Activated CD8-positive, alpha-beta T cell treated with anti-CD3 and anti-CD28 coated beads, Interleukin-2, amount 10 ng/mL, durations not matched to agents 7 days and 5 days (primary cell): Measurements from ENCODE around the gene COX7A2. TPM values are rescaled to one million over a fixed set of nuclear protein-coding genes. Genes with fewer than 3 reads are reported as not detected.
A peak's percentile ranks its signal among the peaks of the same experiment; 100 is the strongest.

ENCODE experiments used
- ATAC-seq: fragments of 150-1000 bp; cut with Tn5 transposase; one replicate; pipeline ENCODE4 v1.10.0; 2021; ENCODE audit warnings: moderate library complexity
- CTCF ChIA-PET: fragments of 350-600 bp; sonication (Branson Sonifier 250); formaldehyde crosslinking; loops from one replicate; lab custom pipeline; 2021; ENCODE audit warnings: antibody characterized with exemption; lab: Charles Lee
- POLR2A ChIA-PET: fragments of 350-600 bp; sonication (Branson Sonifier 250); formaldehyde crosslinking; loops from one replicate; lab custom pipeline; 2021; ENCODE audit warnings: antibody characterized with exemption; lab: Charles Lee
- DNase-seq: peaks from one replicate; pipeline ENCODE4 v3.0.0-alpha.2; 2020
- H3K27ac Mint-ChIP-seq: one replicate; pipeline ENCODE4 v1.8.0; 2021; ENCODE audit warnings: mild to moderate bottlenecking, mixed read lengths
- H3K27me3 Mint-ChIP-seq: one replicate; pipeline ENCODE4 v1.8.0; 2021; ENCODE audit warnings: low read depth, mixed read lengths
- H3K36me3 Mint-ChIP-seq: one replicate; pipeline ENCODE4 v1.8.0; 2021; ENCODE audit warnings: low read depth, mixed read lengths
- H3K4me1 Mint-ChIP-seq: one replicate; pipeline ENCODE4 v1.8.0; 2021; ENCODE audit warnings: low read depth, mixed read lengths
- H3K4me3 Mint-ChIP-seq: one replicate; pipeline ENCODE4 v1.8.0; 2021; ENCODE audit warnings: mild to moderate bottlenecking, mixed read lengths
- H3K9me3 Mint-ChIP-seq: one replicate; pipeline ENCODE4 v1.8.0; 2022; ENCODE audit warnings: mixed read lengths; ENCODE audit not compliant: insufficient read depth
- total RNA-seq, 2 experiments: library from RNA; stranded (reverse); gene quantifications; one replicate each; pipeline ENCODE4 v1.2.3, GENCODE V29; 2021

COX7A2 gene
- total RNA-seq, 2 experiments from 2014 or later = 430 to 441 TPM

- ChIA-PET POLR2A (interaction anchor here (1.6 kb wide), 1 partner anchor 38 kb away, joined by 7 read pairs; the partner anchor contains the start of gene COX7A2), CTCF (interaction anchor here (1.0 to 7.3 kb wide), 4 partner anchors 11 to 1468 kb away, joined by 3 to 75 read pairs (median 4); no protein-coding TSS in a partner anchor)
- peaks cover 53% of the 10 kb centered on the region for H3K4me1 Mint-ChIP-seq
- no peaks in the 10 kb centered on the region for H3K9me3 Mint-ChIP-seq
- H3K36me3 Mint-ChIP-seq = no peaks in the 10 kb centered on the region
- H3K27me3 Mint-ChIP-seq = peaks cover 84% of the 10 kb centered on the region
- ATAC-seq (peak; percentile 27), DNase-seq (no peak)
- peak within 1 kb of the TSS; percentile 35 for H3K4me3 Mint-ChIP-seq
- H3K27ac Mint-ChIP-seq = no peak within 1 kb of the TSS
Observed at GRCh38 chr6:75205776-75206575, 37.6 kb downstream of the COX7A2 start, which contains the start of gene COL12A1. COL12A1 (minus strand) TSS chr6:75206053; CDS start chr6:75202792, 3,261 bp downstream.

GRCh38 chr6:75204959-75205775 lies 38.4 kb downstream of the COX7A2 start:
- Mint-ChIP-seq H3K4me3 (peak overlapping the region; percentile 35), H3K36me3 (no peaks in the 10 kb centered on the region), H3K9me3 (no peaks in the 10 kb centered on the region), H3K27ac (no peak overlapping the region), H3K27me3 (peaks cover 84% of the 10 kb centered on the region), H3K4me1 (peaks cover 53% of the 10 kb centered on the region)
- ATAC-seq (no peak), DNase-seq (peak; percentile 35)
- CTCF ChIA-PET = interaction anchor here (1.0 to 7.3 kb wide), 6 partner anchors 12 to 1467 kb away, joined by 3 to 75 read pairs (median 4); no protein-coding TSS in a partner anchor
- POLR2A ChIA-PET = interaction anchor here (1.6 kb wide), 1 partner anchor 38 kb away, joined by 7 read pairs; the partner anchor contains the start of gene COX7A2

GRCh38 chr6:75204217-75204958 lies 39.2 kb downstream of the COX7A2 start:
- Mint-ChIP-seq H3K4me1 (peaks cover 53% of the 10 kb centered on the region), H3K36me3 (no peaks in the 10 kb centered on the region), H3K4me3 (peak overlapping the region; percentile 16), H3K27me3 (peaks cover 86% of the 10 kb centered on the region), H3K9me3 (no peaks in the 10 kb centered on the region), H3K27ac (no peak overlapping the region)
- peak; percentile 57 for DNase-seq
- ChIA-PET POLR2A (no interaction called here), CTCF (interaction anchor here (0.8 to 1.7 kb wide), 10 partner anchors 7 to 1465 kb away, joined by 3 to 12 read pairs (median 4); no protein-coding TSS in a partner anchor)
- no peak for ATAC-seq

- ATAC-seq = no peak
- POLR2A ChIA-PET = no interaction called here
- H3K4me3 Mint-ChIP-seq = no peak overlapping the region
- H3K27ac Mint-ChIP-seq = no peak overlapping the region
- no peaks in the 10 kb centered on the region for H3K9me3 Mint-ChIP-seq
- DNase-seq = no peak
- no peaks in the 10 kb centered on the region for H3K36me3 Mint-ChIP-seq
- peaks cover 83% of the 10 kb centered on the region for H3K27me3 Mint-ChIP-seq
- H3K4me1 Mint-ChIP-seq = peaks cover 49% of the 10 kb centered on the region
- CTCF ChIA-PET = interaction anchor here (0.8 to 1.7 kb wide), 10 partner anchors 8 to 1465 kb away, joined by 3 to 12 read pairs (median 4); no protein-coding TSS in a partner anchor
Observed at GRCh38 chr6:75203721-75204120, 39.9 kb downstream of the COX7A2 start.

- CTCF ChIA-PET = interaction anchor here (1.2 kb wide), 1 partner anchor 9 kb away, joined by 4 read pairs; no protein-coding TSS in a partner anchor
Observed at GRCh38 chr6:75202676-75203131, 40.9 kb downstream of the COX7A2 start.

GRCh38 chr6:75201901-75202672 lies 41.5 kb downstream of the COX7A2 start:
- Mint-ChIP-seq H3K4me3 (no peak overlapping the region), H3K27me3 (peaks cover 72% of the 10 kb centered on the region), H3K9me3 (no peaks in the 10 kb centered on the region)

More at GRCh38 chr6:75202676-75203131, 40.9 kb downstream of the COX7A2 start:
- Mint-ChIP-seq H3K4me1 (peaks cover 40% of the 10 kb centered on the region), H3K9me3 (no peaks in the 10 kb centered on the region), H3K36me3 (no peaks in the 10 kb centered on the region), H3K4me3 (no peak overlapping the region), H3K27me3 (peaks cover 77% of the 10 kb centered on the region), H3K27ac (no peak overlapping the region)
- ATAC-seq = no peak
- DNase-seq = no peak
- POLR2A ChIA-PET = no interaction called here

GRCh38 chr6:75201021-75201420 lies 42.6 kb downstream of the COX7A2 start:
- H3K27ac Mint-ChIP-seq = no peak overlapping the region
- no peaks in the 10 kb centered on the region for H3K9me3 Mint-ChIP-seq
- no peak for DNase-seq
- ChIA-PET CTCF (interaction anchor here (0.7 kb wide), 1 partner anchor 1415 kb away, joined by 5 read pairs; no protein-coding TSS in a partner anchor), POLR2A (no interaction called here)
- no peak for ATAC-seq
- peaks cover 68% of the 10 kb centered on the region for H3K27me3 Mint-ChIP-seq
- no peaks in the 10 kb centered on the region for H3K36me3 Mint-ChIP-seq
- H3K4me1 Mint-ChIP-seq = peaks cover 25% of the 10 kb centered on the region
- no peak overlapping the region for H3K4me3 Mint-ChIP-seq

More at GRCh38 chr6:75201901-75202672, 41.5 kb downstream of the COX7A2 start:
- peaks cover 34% of the 10 kb centered on the region for H3K4me1 Mint-ChIP-seq
- H3K36me3 Mint-ChIP-seq = no peaks in the 10 kb centered on the region
- ChIA-PET CTCF (no interaction called here), POLR2A (no interaction called here)
- DNase-seq (no peak), ATAC-seq (no peak)
- H3K27ac Mint-ChIP-seq = no peak overlapping the region

- DNase-seq = no peak
- H3K27me3 Mint-ChIP-seq = peaks cover 61% of the 10 kb centered on the region
- no peaks in the 10 kb centered on the region for H3K9me3 Mint-ChIP-seq
- ATAC-seq = no peak
- H3K4me3 Mint-ChIP-seq = no peak overlapping the region
- H3K27ac Mint-ChIP-seq = no peak overlapping the region
- no peaks in the 10 kb centered on the region for H3K36me3 Mint-ChIP-seq
- ChIA-PET CTCF (no interaction called here), POLR2A (no interaction called here)
- H3K4me1 Mint-ChIP-seq = peaks cover 15% of the 10 kb centered on the region
Observed at GRCh38 chr6:75199889-75200288, 43.7 kb downstream of the COX7A2 start.

GRCh38 chr6:75196081-75196687 lies 47.4 kb downstream of the COX7A2 start:
- DNase-seq (no peak), ATAC-seq (no peak)
- no peaks in the 10 kb centered on the region for H3K9me3 Mint-ChIP-seq
- H3K4me1 Mint-ChIP-seq = no peaks in the 10 kb centered on the region
- H3K27me3 Mint-ChIP-seq = peaks cover 26% of the 10 kb centered on the region
- POLR2A ChIA-PET = no interaction called here
- no peak overlapping the region for H3K4me3 Mint-ChIP-seq
- CTCF ChIA-PET = no interaction called here
- no peak overlapping the region for H3K27ac Mint-ChIP-seq
- H3K36me3 Mint-ChIP-seq = no peaks in the 10 kb centered on the region

- DNase-seq = no peak
- Mint-ChIP-seq H3K27me3 (peaks cover 8% of the 10 kb centered on the region), H3K4me3 (no peak overlapping the region), H3K36me3 (no peaks in the 10 kb centered on the region), H3K27ac (no peak overlapping the region), H3K4me1 (no peaks in the 10 kb centered on the region), H3K9me3 (no peaks in the 10 kb centered on the region)
- ChIA-PET POLR2A (no interaction called here), CTCF (no interaction called here)
- no peak for ATAC-seq
Observed at GRCh38 chr6:75188221-75188925, 55.2 kb downstream of the COX7A2 start.
